ENCODE results near the gene MEF2B.
A peak's percentile ranks its signal among the peaks of the same experiment; 100 is the strongest.
"Not testable (repeated sequence)": the region's sequence is repeated elsewhere in the genome, so short reads cannot be mapped to it uniquely, and the experiment has no call there.

Gene MEF2B

DNA sequence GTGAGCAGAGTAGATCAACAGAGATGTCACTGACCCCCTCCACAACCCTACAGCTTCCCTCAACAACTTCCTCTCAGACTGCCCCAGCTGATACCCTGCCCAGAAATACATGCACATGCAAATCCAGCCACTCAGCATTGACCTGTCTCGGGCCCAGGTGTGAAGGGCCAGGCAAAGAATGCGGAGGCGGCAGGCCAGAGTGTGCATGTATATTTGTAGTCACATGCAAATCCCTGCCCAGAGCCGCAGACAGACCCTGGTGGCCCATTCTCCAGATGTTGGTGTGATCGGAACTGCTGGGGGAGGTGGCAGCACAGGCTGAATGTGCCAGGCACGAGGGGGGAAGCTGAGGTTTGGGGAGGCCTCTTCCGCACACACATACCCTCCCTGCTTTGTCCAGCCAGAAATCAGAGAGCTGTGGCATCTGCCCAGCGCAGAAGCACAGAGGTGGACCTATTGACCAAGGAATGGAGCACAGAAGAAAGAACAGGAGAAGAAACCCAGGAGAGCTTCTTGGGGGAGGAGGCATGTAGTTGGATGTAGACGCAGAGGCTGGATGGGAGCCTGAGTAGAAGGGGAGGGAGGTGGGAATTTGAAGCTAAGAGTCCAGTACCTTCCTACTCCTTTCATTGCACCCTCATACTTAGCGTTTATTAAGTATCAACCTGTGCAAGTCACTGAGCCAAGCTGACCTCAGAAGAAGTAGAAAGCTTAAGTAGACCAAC lies 14.4 kb downstream of the MEF2B start:
- no peak for DNase-seq (ENCODE audit: low read depth)

DNA sequence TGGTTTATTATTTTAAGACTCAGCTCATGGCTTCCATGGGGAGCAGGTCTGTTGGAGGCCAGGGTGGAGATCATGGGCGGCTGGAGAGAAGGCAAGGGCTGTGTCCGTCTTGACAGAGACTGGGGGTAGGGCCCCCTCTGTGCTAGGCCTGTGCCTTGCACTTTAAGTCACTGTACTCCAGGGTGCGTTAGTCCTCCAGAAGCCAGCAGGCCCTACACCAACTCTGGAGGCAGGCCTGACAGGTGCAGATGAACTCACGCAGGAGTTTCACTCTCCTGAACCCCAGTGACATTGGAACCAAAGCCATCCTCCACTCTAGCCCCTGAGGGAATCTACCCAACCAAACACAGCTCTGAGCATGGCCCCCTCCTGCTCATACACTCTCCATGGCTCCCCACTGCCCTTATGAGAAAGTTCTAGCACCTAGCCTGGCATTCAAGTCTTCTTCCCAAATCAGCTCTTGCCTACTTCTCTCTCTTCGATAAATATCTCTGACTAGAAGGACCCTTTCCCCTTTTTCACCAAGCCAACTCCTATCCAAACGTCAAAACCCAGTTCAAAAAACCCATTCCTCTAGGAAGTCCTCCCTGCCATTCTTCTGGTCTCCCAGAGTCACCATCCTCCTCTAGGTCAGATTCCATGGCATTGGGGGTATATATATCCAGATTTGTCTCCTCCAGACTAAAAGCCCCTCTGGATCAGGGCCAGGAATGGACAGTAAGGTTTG lies 15.1 kb downstream of the MEF2B start:
- no peak for DNase-seq (ENCODE audit: low read depth)

DNA sequence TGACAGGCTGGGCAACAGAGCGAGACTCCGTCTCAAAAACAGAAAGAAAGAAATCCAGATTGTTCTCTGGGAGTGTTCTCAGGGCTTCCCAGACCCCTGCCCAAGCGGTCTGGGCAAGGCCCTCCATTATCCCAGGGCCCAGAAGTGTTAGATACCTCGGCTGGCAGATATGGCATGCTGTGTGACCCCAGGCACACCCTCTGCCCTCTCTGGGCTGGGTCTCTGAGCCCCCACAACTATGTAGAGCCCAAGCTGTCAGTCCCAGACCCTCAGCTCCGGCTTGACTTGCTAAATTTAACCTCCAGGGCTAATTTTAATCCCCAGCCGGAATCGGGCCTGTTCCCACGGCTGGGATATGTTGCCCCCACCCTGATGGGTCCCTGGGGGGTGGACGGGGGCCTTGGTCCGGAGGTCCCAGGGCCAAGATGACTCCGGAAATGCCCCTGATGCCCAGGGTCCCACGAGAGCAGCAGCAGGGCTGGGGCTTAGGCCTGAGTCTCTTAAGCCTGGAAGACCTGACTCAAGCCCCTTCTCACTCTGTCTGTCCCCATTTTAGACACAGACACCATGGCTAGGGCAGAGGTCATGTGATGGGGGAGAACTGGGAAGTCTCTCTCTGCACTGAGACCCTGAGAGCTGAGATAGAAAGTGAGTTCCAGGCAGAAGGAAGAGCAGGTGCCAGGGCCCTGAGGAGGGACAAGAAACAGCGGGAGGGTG lies 17.2 kb downstream of the MEF2B start:
- DNase-seq (ENCODE audit: low read depth), result no peak

DNA sequence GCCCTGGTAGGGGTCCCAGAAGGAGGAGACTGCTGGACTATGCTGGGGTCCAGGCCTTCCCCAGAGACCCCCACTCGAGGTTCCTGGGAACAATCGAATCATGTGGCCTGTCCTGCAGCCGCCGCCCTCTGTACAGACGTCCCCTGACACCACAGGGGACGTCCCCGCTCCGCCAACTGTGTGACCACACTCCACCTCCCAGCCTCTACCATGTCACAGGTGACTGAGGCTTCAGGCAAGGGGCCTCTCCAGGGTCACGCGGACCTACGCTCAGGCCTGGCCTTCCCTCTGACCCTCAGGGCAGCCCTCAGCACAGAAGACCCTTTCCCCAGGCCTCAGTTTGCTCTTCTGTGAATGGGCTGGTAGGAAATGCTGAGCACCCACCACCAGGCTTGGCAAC lies 18.6 kb downstream of the MEF2B start:
- no peak for DNase-seq (ENCODE audit: low read depth)

DNA sequence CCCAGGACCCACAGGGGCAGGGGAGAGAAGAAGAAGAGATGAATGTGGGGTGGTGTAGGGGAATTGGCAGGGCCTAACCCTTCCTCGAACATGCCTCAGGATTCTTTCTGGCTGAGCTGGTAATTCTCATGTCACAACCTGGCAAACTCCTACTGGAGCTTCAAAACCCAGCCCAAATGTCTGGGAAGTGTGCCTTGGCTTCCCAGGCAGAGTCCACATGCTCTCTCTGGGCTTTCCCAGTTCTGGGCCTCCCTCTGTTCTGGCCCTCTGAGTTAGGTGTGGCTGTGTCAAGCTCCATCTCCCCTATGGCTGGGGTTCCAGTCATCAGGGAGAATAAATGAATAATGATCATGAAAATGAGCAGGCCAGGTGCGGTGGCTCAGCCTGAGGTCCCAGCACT lies 20.6 kb downstream of the MEF2B start:
- DNase-seq (ENCODE audit: low read depth), result no peak

DNA sequence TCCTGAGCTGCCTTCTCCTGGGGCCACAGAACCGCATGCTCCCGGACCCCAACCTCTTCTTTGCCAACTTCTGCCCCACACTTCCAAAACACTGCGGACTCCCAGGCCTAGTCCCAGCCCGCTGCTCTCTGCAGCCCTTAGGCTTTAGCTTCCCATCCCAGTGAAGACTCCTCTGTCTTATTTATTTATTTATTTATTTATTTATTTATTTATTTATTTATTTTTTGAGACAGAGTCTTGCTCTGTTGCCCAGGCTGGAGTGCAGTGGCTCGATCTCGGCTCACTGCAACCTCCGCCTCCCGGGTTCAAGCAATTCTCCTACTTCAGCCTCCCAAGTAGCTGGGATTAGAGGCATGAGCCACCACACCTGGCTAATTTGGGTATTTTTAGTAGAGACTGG lies 21.6 kb downstream of the MEF2B start:
- DNase-seq (ENCODE audit: low read depth), result not testable (repeated sequence)

GRCh38 chr19:19147344-19147743 lies 22.7 kb downstream of the MEF2B start:
- no peak for DNase-seq (ENCODE audit: low read depth)

GRCh38 chr19:19146865-19147264 lies 23.2 kb downstream of the MEF2B start:
- no peak for DNase-seq (ENCODE audit: low read depth)

DNA sequence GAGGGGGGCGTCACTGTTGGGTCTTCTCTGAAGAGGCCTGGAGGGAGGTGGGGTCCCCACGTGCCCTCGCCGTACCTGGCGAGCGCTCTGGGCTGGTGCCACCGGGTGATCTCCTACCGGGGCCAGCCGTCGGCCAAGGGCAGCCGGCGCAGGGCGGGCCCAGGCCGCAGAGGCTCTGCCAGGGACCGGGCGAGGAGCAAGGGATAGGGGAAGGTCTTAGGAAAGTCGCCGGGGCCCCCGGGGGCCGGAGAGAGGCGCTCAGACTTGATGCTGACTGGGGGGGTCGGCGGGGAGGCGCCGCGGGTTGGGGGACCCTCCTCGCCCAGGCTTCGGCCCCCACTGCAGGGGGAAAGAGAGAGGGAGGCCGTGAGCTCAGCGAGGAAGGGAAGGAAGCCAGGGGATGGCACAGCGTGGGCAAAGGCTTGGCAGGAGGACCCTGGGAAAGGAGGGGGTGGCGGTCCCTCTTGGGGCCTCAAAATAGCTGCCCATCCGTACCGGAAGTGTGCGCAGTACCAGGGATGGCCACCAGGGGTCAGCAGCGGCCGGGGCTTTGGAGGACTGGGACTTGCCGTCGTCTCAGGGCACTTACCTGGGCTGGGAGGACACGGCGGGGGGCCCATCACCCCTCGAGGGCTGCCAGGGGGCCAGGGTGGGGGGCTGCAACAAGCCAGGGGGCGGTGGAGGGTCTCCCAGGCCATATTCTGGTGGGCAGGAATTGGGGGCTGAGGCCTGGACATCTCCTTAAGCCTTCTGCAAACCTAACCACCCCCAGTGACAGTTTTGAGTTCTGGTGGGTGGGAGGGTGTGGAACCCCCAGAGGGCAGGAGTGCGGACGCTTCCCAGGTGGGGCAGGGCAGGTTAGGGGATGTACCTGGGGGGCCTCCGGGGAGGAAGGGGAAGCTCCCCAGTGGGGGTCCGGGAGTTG lies 24.1 kb downstream of the MEF2B start:
- peak; percentile 65 for DNase-seq (ENCODE audit: low read depth)

DNA sequence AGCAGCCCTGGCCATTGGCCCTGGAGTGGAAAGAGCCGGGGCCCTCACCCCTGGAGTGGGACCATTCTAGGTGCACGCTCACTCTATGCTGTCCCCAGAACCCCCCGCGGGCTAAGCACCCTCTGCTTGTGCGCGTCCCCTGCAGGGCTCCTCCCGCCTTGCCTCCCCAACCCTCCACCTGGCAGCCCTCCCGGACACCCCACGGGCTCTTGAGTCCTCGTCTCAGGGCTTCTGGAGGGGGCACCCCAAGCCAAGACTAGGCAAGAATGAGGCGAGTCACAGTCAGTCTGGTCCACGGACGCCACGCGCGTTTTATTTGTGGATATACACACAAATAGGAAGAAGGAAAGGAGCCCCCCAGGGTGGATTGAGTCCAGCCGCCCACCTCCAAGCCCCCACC lies 24.8 kb downstream of the MEF2B start:
- DNase-seq (ENCODE audit: low read depth), result no peak

- DNase-seq (ENCODE audit: low read depth), result no peak
Measured at GRCh38 chr19:19142347-19142746, 27.7 kb downstream of the MEF2B start.

GRCh38 chr19:19140476-19140875 lies 29.6 kb downstream of the MEF2B start:
- peak; percentile 11 for DNase-seq (ENCODE audit: low read depth)

DNA sequence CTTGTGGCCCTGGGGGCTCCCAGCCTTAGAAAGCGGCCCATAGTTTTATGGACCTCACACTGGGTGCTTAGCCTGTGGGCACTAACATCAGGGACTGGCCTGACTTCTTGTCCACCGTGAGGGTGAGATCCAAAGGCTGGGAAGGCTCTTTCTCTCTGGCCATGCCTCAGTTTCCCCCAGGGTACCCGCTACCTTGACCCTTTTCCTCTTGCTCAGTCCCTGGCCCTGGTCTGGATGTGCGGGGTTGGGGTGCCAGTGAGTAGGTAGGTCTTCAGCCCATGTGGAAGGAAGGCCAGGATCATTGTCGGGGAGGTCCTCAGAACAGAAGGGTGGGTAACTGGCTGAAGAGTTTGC lies 30.2 kb downstream of the MEF2B start:
- DNase-seq (ENCODE audit: low read depth), result no peak

GRCh38 chr19:19138109-19138981 lies 31.7 kb downstream of the MEF2B start, which contains the start of gene TMEM161A:
TMEM161A (minus strand) TSS chr19:19138478; CDS start chr19:19138428, 50 bp downstream.
- peak; percentile 98 for DNase-seq (ENCODE audit: low read depth)

- peak; percentile 23 for DNase-seq (ENCODE audit: low read depth)
Measured at GRCh38 chr19:19137556-19138108, 32.4 kb downstream of the MEF2B start.

DNA sequence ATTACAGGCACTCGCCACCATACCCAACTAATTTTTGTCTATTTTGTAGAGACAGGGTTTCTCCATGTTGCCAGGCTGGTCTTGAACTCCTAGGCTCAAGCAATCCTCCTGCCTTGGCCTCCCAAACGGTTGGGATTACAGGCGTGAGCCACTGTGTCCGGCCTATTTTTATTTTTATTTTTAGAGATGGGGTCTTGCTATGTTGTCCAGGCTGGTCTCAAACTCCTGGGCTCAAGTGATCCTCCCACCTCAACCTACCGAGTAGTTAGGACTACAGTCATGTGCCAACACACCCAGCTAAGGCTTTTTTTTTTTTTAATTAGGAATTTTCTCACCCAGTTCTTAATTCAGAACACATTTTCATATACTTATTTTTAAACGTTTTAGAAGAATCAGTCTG lies 34.4 kb downstream of the MEF2B start:
- not testable (repeated sequence) for DNase-seq (ENCODE audit: low read depth)

- no peak for DNase-seq (ENCODE audit: low read depth)
Measured at GRCh38 chr19:19134687-19135158, 35.3 kb downstream of the MEF2B start.

GRCh38 chr19:19133985-19134384 lies 36.1 kb downstream of the MEF2B start:
- DNase-seq (ENCODE audit: low read depth), result no peak

GRCh38 chr19:19132912-19133311 lies 37.2 kb downstream of the MEF2B start:
- no peak for DNase-seq (ENCODE audit: low read depth)

DNA sequence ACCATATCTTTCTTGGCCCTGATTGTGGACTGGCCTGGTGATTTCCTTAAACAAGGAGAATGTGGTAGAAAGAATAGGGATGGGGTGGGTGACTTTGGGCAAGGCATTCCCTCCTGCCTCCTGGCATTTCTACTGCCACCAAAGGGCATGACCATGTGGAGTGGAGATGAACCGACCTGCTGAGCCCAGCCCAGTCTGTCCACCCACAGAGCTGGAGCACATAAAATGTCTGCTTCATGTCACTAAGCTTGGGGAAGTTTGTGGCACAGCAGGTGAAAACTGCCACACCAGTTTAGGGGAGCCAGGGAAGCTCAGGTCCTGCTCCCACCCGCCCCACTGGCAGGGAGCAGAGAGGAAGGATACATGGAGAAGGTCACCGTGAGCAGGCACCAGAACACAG lies 38.1 kb downstream of the MEF2B start:
- DNase-seq (ENCODE audit: low read depth), result no peak

All from EH (cell line).